Activated T-cell treated with anti-CD3 and anti-CD28 coated beads, Interleukin-2, amount 50 U/mL, for 72 hours (primary cell): ENCODE data around the gene FAM20C. TPM values are rescaled to one million over a fixed set of nuclear protein-coding genes. Genes with fewer than 3 reads are reported as not detected.

Source experiments
- ATAC-seq, 2 donors: fragments of 150-1000 bp; cut with Tn5 transposase; replicated peaks in 1 of 2; 2 replicates each; pipeline ENCODE4 v1.10.0; 2021; ENCODE audit warnings: moderate library complexity in 2 of 2, mild to moderate bottlenecking in 1 of 2
- DNase-seq, 2 donors: peaks; one replicate each; pipeline ENCODE4 v3.0.0; 2021 to 2022; ENCODE audit warnings: mixed read lengths in 1 of 2
- H3K27ac Mint-ChIP-seq: one replicate; pipeline ENCODE4 v1.8.0; 2022; ENCODE audit warnings: mild to moderate bottlenecking, moderate library complexity, mixed read lengths
- H3K27me3 Mint-ChIP-seq: one replicate; pipeline ENCODE4 v1.8.0; 2022; ENCODE audit warnings: low read depth, mixed read lengths
- H3K36me3 Mint-ChIP-seq, 2 donors: one replicate each; pipeline ENCODE4 v1.8.0; 2022; ENCODE audit warnings: mixed read lengths in 2 of 2, mild to moderate bottlenecking in 1 of 2; ENCODE audit not compliant: insufficient read depth in 2 of 2
- H3K4me1 Mint-ChIP-seq: one replicate; pipeline ENCODE4 v1.8.0; 2022; ENCODE audit warnings: low read depth, mixed read lengths
- H3K4me3 Mint-ChIP-seq, 2 donors: one replicate each; pipeline ENCODE4 v1.8.0; 2022; ENCODE audit warnings: mild to moderate bottlenecking in 2 of 2, mixed read lengths in 2 of 2, moderate library complexity in 2 of 2
- H3K9me3 Mint-ChIP-seq, 2 donors: one replicate each; pipeline ENCODE4 v1.8.0; 2022; ENCODE audit warnings: mixed read lengths in 2 of 2
- total RNA-seq, 2 donors: library from RNA; stranded (reverse); gene quantifications; one replicate each; pipeline ENCODE4 v1.2.3, GENCODE V29; 2022

The FAM20C gene
- total RNA-seq, 2 donors from 2014 or later: 0.12 TPM; not detected in 1

DNA sequence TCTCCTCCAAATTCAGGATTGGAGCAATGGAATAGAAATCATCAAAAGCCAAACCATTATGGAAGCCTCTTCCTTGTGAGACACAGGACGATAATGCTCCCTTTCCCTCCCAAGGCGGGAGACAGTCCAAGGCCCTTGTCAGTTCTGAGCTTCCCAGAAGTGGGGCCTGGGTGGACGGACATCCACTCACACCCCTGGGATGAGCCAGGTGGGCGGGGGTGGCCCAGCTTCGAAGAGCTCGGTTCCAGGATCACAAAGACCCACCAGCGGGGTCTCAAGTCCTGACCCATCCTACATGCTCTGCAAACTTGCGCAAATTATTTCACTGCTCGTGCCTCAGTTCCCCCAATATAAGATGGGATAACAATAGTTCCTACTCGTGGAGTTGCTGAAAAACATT is 87.5 kb downstream of the FAM20C start:
- H3K27me3 Mint-ChIP-seq: peaks cover 7% of the 10 kb centered on the region

DNA sequence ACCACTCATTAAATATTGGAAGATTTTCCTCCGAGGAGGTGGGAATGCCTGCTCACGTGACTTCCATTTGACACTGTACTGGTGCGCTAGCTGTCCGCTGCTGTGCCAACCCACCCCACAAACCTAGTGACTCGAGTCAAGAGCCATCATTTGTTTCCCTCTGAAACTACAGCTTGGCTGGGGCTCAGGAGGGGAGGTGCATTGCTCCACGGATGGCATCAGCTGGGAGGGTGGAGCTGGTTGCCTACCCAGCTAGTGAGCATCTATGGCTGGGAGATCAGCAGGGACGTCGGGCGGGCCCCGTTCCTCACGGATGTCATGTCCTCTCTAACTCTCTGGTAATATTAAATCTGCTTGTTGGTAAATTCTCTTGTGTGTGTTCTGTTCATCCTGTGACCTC is 88.1 kb downstream of the FAM20C start:
- H3K9me3 Mint-ChIP-seq: peaks cover 0 to 2% of the 10 kb centered on the region in 2 donors
- H3K36me3 Mint-ChIP-seq: no peaks in the 10 kb centered on the region
- DNase-seq (no peak), ATAC-seq (no peak)
- no peak overlapping the region for H3K4me3 Mint-ChIP-seq
- H3K27me3 Mint-ChIP-seq: peaks cover 7% of the 10 kb centered on the region
- H3K4me1 Mint-ChIP-seq: no peaks in the 10 kb centered on the region
- no peak overlapping the region for H3K27ac Mint-ChIP-seq

More for the DNA sequence above, 87.5 kb downstream of the FAM20C start:
- ATAC-seq (no peak), DNase-seq (no peak)
- Mint-ChIP-seq H3K36me3 (no peaks in the 10 kb centered on the region), H3K4me1 (no peaks in the 10 kb centered on the region), H3K9me3 (peaks cover 0 to 2% of the 10 kb centered on the region in 2 donors), H3K27ac (no peak overlapping the region), H3K4me3 (no peak overlapping the region)

DNA sequence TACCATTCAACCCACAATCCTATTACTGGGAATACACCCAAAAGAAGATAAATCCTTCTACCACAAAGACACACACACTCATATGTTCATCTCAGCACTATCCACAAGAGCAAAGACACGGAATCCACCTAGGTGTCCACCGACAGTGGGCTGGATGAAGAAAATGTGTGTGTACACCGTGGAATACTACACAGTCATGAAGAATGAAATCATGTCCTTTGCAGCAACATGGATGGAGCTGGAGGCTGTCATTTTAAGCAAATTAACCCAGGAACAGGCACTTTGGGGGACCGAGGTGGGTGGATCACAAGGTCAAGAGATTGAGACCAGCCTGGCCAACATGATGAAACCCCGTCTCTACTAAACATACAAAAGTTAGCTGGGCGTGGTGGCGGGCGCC is 89.3 kb downstream of the FAM20C start:
- no peak overlapping the region for H3K27ac Mint-ChIP-seq
- H3K27me3 Mint-ChIP-seq: peaks cover 7% of the 10 kb centered on the region
- no peak overlapping the region for H3K4me3 Mint-ChIP-seq
- H3K4me1 Mint-ChIP-seq: no peaks in the 10 kb centered on the region
- no peaks in the 10 kb centered on the region for H3K36me3 Mint-ChIP-seq
- ATAC-seq (no peak), DNase-seq (no peak)
- peaks cover 0 to 2% of the 10 kb centered on the region in 2 donors for H3K9me3 Mint-ChIP-seq

DNA sequence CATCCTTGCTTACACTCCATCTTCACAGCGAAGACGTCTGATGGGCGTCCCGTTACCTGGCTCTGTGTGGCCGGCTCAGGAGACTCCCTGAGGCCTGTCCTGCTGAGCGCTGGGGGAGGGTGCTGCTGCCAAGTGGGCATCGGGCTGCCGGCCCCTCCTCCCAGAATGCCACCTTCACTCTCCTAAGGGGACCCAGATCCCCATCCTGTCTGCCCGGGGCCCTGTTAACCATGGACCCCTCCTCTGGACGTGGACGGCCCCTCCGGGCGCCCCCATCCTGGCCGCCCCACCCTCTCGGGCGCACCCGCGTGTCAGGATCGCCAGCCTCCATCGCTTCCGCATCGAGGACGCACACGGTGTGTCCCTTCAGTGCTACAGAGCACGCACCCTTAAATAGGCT is 90.2 kb downstream of the FAM20C start:
- Mint-ChIP-seq H3K4me1 (no peaks in the 10 kb centered on the region), H3K36me3 (no peaks in the 10 kb centered on the region), H3K9me3 (no peaks in the 10 kb centered on the region), H3K27ac (no peak overlapping the region), H3K4me3 (no peak overlapping the region), H3K27me3 (peaks cover 7% of the 10 kb centered on the region)
- no peak for DNase-seq
- no peak for ATAC-seq

DNA sequence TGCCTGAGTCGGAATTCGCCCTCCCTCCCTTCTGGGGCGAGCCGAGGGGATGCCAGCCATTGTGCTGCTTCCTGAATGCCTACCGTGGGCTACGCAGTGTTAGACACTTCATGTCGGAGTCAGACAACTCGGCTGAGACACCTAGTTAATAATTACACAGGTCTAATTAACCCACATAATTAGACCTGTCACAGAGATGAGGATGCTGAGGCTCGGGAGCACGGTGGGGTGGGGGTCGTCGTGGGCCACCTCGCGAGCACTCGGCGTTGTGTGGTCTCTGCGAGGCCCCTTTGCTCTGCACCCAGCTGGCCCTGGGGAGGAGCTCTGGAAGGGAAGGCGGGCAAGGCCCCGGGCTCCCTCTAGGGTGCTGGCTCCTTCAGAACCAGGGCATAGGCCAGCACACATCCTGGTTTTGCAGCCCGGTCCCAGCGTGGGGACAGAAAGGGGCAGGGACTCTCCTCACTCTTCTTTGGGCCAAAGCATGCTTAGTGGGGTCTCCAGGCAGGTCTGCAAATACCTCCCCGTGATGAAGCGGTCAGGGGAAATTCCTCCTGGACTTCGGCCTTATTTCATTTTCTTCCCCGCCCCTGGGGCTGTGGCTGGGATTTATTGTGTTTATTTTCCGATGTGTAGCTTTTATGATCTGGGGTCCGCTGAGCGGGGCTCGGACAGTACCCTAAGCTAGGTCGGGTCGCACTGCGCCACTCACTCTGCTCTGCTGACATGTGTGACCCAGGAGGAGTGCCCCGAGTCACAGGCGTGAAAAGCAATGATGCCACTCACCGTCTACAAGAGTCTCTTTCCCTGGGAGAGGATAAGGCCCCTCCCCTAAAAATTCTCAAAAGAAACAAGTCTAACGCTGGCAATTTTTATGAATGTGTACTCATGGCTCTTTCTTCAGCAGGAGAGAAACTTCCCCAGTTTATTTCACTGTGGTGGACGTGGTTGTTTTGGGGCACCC is 92.7 kb downstream of the FAM20C start:
- Mint-ChIP-seq H3K27me3 (peaks cover 14% of the 10 kb centered on the region), H3K9me3 (no peaks in the 10 kb centered on the region), H3K4me3 (no peak overlapping the region), H3K4me1 (no peaks in the 10 kb centered on the region), H3K36me3 (no peaks in the 10 kb centered on the region), H3K27ac (no peak overlapping the region)
- DNase-seq (no peak), ATAC-seq (no peak)

DNA sequence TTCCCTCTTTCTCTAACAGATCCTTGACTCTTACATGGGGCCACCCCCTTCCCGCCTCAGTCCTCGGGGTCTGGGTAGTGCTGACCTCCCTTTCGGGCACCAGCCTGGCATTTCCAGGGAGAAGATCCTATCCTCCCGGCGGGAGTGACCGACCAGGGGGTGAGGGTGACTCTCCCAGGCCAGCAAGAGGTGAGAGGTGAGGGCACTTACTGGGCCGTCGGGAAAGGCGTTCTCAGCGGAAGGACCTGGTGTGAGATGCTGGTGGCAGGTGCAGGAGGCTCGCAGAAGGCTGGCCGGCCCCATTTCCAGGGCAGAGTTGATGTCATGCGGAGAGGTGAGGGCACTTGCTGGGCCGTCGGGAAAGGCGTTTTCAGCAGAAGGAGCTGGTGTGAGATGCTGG is 93.4 kb downstream of the FAM20C start:
- Mint-ChIP-seq H3K27ac (no peak overlapping the region), H3K4me3 (no peak overlapping the region), H3K4me1 (no peaks in the 10 kb centered on the region), H3K36me3 (no peaks in the 10 kb centered on the region), H3K9me3 (no peaks in the 10 kb centered on the region), H3K27me3 (peaks cover 10% of the 10 kb centered on the region)
- no peak for DNase-seq
- no peak for ATAC-seq

DNA sequence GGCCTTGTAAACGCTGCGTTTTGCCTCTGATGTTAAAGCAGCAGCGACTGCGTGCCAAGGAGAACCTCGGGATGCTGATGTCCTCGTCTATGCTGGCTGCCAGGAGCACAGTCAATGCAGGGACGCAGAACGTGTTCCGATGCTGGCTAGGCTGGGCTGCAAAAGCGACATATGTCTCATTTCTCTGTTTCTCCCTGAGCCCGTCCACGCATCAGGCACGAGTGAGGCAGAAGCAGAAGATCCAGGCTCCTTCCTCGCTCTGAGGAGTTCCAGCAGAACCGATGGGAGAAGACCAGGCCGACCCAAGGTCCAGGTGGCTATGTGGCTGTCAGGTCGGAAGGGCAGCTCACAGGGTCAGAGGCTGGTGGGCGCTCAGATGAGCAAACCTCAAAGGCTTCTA is 93.9 kb downstream of the FAM20C start:
- DNase-seq (no peak), ATAC-seq (no peak)
- H3K27ac Mint-ChIP-seq: no peak overlapping the region
- H3K27me3 Mint-ChIP-seq: peaks cover 7% of the 10 kb centered on the region
- no peak overlapping the region for H3K4me3 Mint-ChIP-seq
- no peaks in the 10 kb centered on the region for H3K36me3 Mint-ChIP-seq
- no peaks in the 10 kb centered on the region for H3K9me3 Mint-ChIP-seq
- H3K4me1 Mint-ChIP-seq: no peaks in the 10 kb centered on the region

DNA sequence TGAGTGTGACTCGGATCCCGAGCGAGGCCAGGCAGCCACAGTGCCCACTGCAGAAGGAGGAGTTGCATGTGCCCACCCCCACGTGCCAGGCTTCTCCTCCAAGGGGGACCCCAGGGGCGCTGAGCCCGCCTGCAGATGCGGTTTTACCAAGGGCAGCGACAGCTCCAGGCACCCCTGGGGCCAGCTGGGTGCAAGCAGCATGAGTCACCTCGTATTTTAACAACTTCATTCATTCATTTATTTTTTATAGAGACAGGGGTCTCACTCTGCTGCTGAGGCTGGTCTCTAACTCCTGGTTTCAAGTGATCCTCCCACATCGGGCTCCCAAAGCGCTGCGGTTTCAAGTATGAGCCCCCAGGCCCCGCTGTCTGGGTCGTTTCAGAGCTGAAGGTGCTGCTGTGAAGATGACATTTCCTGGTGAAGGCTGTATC is 96.3 kb downstream of the FAM20C start:
- H3K4me1 Mint-ChIP-seq: no peaks in the 10 kb centered on the region

DNA sequence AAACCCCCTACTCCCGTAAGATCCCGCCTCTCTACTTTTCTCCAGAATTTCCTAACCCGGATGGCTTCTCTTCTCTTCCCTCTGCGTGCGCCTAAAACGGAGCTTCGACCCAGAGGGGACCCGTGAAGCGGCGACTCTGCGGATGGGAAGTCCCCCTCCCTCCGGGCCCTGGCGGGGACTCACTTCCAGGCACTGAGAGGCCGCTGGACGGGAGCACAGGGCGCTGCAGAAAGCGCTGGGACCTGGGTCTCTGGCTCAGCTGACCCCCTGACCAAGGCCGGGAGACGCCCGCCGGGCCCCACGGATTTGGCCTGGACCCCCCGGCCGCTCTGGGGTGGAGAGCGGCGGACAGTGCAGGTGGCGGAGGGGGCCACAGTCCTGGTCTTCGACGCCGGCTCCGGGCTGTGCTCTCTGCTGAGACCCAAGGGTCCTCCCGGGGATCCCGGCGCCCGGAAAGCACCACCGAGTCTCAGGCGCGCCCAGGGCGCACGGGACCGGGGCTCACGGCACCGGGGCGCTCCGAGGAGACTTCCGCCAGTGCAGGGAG is 96.9 kb downstream of the FAM20C start:
- Mint-ChIP-seq H3K27me3 (peaks cover 23% of the 10 kb centered on the region), H3K9me3 (no peaks in the 10 kb centered on the region), H3K36me3 (no peaks in the 10 kb centered on the region), H3K4me1 (no peaks in the 10 kb centered on the region), H3K4me3 (no peak overlapping the region), H3K27ac (no peak overlapping the region)
- DNase-seq (no peak), ATAC-seq (no peak)

More for the DNA sequence above, 96.3 kb downstream of the FAM20C start:
- Mint-ChIP-seq H3K27me3 (peaks cover 23% of the 10 kb centered on the region), H3K27ac (no peak overlapping the region), H3K9me3 (no peaks in the 10 kb centered on the region), H3K4me3 (no peak overlapping the region), H3K36me3 (no peaks in the 10 kb centered on the region)
- DNase-seq (no peak), ATAC-seq (no peak)

DNA sequence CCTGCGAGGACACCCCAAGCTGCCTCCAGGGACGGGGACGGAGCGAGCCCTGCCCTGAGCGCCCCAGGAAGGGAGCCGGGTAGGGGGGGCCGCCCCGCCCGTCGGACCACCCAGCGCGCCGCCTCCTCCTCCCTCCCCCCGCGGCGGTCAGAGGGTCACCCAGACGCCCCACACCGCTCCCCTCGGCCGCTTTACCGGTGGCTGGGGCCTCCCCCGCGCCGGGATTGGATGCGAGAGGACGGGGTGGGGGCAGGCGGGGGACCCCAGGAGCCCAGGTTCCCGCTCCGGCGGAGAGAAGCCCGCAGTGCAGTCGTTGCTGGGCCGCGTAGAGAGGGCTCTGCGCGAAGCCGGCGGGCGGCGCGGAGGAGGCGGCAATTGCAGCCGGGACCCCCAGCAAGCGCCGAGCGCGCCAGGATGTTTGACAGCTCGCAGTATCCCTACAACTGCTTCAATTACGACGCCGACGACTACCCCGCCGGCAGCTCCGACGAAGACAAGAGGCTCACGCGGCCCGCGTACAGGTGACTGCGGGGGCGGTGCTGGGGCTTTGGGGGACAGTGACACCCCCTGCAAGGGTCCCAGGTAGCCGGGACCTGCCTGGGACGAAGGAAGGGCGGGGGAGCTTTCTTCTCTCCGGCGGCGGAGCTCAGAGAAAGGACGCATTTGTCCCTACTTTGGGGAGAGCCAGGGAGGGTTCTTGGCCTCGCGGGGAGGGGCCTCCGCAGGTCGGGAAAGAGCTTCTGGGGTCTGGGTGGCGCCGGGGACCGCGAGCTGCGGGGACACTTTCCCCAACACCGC is 97.6 kb downstream of the FAM20C start, which contains the start of gene FOXL3:
TSS of gene FOXL3 (plus strand) at position 415 of the 798 bp plus-strand sequence. CDS start at position 415, 0 bp downstream.
- Mint-ChIP-seq H3K36me3 (no peaks in the 10 kb centered on the region), H3K4me1 (no peaks in the 10 kb centered on the region), H3K9me3 (no peaks in the 10 kb centered on the region), H3K27ac (no peak within 1 kb of the TSS), H3K4me3 (no peak within 1 kb of the TSS), H3K27me3 (peaks cover 23% of the 10 kb centered on the region)
- no peak for DNase-seq
- no peak for ATAC-seq

DNA sequence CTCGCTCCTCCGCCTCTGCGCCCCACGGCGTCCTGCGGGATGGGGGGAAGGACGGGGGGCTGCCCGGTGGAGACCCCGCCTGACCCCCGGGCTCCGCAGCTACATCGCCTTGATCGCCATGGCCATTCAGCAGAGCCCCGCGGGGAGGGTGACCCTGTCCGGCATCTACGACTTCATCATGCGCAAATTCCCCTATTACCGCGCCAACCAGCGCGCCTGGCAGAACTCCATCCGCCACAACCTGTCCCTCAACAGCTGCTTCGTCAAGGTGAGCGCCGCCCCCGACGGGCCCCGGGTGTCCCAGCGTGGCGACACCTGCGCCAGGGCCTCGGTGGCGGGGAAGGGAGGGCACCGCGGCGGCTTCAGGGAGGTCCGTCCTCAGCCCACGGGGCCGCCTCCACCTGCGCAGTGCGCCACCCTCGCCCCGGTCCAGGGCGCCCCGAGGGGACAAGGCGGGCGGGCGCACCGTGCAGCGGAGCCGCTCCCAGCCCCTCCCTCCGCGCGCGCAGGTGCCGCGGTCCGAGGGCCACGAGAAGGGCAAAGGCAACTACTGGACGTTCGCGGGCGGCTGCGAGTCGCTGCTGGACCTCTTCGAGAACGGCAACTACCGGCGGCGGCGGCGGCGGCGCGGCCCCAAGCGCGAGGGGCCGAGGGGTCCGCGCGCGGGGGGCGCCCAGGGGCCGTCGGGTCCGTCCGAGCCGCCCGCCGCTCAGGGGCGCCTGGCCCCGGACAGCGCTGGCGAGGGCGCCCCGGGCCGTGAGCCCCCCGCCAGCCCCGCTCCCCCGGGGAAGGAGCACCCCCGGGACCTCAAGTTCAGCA is 98.4 kb downstream of the FAM20C start:
- H3K4me3 Mint-ChIP-seq: no peak overlapping the region
- H3K27ac Mint-ChIP-seq: no peak overlapping the region
- H3K27me3 Mint-ChIP-seq: peaks cover 23% of the 10 kb centered on the region
- ATAC-seq: no peak
- no peak for DNase-seq
- H3K36me3 Mint-ChIP-seq: no peaks in the 10 kb centered on the region
- H3K4me1 Mint-ChIP-seq: no peaks in the 10 kb centered on the region
- no peaks in the 10 kb centered on the region for H3K9me3 Mint-ChIP-seq

DNA sequence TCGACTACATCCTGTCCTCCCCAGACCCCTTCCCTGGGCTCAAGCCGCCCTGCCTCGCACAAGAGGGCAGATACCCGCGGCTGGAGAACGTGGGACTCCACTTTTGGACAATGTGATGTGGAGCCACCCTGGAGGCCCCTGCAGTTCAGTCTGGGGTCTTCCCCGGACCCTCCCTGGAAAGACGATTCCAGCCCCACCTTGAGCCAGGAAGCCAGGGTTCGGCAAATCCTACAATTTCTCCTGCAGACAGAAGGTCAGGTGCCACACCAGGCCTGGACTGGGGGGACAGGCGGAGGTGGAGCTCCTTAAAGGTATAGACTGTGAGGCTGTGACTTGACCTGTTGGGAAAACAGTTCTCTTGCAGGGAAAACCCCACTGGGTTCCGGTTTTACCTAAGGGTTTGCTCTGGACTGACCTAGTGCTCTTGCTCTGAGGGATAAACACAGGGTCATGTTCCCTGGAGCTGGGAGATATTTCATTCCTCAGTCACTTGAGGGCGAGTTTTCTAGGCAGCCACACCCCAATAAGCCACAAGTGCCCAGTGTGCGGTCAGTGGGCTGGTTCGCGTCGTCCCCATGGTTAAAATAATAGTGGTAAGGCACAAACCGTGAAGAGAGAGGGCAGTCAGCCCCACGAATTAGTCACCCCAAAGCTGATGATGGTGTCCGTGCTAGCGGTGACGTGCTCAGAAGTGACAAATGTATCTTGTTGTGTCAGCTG is 99.2 kb downstream of the FAM20C start:
- H3K9me3 Mint-ChIP-seq: no peaks in the 10 kb centered on the region
- no peak for ATAC-seq
- H3K4me3 Mint-ChIP-seq: no peak overlapping the region
- H3K27ac Mint-ChIP-seq: no peak overlapping the region
- H3K27me3 Mint-ChIP-seq: peaks cover 23% of the 10 kb centered on the region
- DNase-seq: no peak
- H3K4me1 Mint-ChIP-seq: no peaks in the 10 kb centered on the region
- H3K36me3 Mint-ChIP-seq: no peaks in the 10 kb centered on the region
